GM18868 (cell line): Measurements from ENCODE around the gene PPARA.

ENCODE experiments used
- ATAC-seq: cut with Tn5 transposase; IDR thresholded peaks from one replicate; pipeline ENCODE4 v1.9.1; 2021; ENCODE audit warnings: mild to moderate bottlenecking, moderate library complexity; ENCODE audit not compliant: unreplicated experiment

PPARA gene

GRCh38 chr22:46269564-46269963 lies 119.2 kb downstream of the PPARA start:
- no peak for ATAC-seq

DNA sequence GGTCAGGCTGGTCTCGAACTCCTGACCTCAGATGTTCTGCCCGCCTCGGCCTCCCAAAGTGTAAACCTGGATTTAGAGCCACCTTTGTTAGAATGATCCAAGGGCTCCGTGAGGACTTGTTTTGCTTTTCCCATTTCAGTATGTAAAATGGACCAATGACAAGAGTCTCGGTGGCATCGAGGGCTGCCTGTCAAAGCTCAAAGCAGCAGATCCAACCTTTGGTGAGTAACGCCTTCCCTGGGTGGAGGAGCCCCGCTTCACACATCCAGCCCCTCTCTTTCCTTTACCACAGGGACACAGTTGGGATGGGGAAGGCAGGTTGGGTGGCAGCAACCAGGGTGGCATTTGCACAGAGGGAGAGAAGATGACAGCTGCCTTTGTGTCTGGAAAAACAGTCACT lies 121.9 kb downstream of the PPARA start:
- ATAC-seq, result no peak

DNA sequence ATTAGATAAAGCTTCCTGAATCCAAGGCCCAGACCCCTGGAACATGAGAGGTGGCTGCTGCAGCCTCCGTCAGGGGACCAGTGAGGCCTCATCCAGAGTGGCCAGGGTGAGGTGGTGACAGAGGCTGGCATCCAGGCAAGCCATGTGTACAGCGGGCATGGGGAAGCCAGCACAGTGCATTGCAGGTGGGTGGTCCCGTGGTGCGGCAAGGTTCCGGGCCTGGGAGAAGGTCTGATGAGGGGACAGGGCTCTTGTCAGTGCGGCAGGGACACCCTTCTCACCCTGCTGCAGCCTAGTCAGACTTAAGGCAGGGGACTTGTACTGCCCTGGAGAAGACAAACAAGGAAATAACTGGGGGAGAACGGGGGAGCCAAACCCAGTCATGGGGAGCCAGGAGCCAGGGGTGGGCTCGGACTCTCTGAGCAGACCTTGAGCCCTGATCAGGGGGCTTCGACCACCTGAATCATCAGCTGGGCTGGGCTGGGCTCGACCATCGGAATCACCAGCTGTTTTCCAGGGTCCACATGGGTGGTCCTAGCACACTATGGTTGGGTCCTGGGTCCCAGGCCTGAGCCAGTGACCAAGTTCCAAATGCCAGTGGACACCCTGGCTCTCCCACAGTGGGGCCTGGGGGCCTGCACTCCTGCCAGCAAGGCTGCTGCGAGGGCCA lies 122.6 kb downstream of the PPARA start:
- ATAC-seq, result no peak

DNA sequence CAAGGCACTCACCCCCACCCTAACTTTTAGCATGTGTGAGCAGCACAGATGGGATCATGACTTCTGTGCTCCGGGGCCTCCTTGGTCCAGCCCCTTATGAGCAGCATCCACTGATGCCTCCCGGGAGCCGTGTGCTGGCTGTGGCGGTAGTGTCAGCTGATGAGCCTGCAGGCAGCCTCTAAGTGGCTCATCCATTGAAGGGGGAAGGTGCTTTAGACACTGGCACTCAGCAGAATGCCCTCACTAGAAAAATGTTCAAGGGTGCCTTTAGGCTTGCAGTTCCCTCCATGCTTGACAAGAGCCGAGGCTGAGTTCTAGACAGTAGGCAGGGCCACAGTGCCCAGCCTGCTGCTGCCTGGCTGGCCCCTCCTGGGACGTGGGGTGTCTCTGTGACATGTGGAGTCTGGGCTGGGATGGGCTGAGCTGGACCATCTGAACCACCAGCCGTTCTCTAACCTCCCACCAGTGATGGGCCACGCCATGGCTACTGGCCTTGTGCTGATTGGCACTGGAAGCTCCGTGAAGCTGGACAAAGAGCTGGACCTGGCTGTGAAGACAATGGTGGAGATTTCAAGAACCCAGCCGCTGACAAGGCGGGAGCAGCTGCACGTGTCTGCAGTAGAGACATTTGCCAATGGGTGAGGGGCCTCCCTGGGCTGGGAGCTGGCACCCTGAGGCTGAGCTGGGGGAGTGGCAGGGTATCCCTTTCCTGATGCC lies 123.3 kb downstream of the PPARA start:
- ATAC-seq, result no peak

DNA sequence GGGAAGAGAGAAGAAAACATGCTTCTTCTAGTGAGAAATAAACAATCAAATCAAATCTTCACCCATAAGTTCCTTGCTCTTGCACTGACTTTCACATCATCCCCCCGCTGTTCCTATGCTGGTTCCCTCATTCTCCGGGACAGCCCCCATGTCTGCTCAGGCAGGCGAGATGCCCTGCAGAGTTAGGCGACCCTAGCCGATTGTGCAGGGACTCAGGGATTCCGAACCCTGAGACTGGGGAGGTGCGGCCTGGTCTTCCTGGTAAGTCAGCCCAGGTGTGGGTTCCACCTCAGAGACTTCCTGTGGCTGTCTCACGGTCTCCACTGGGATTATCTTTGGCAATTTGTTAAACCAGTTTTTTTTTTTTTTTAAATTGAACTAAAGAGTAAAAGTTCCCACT lies 124.1 kb downstream of the PPARA start:
- ATAC-seq, result no peak

DNA sequence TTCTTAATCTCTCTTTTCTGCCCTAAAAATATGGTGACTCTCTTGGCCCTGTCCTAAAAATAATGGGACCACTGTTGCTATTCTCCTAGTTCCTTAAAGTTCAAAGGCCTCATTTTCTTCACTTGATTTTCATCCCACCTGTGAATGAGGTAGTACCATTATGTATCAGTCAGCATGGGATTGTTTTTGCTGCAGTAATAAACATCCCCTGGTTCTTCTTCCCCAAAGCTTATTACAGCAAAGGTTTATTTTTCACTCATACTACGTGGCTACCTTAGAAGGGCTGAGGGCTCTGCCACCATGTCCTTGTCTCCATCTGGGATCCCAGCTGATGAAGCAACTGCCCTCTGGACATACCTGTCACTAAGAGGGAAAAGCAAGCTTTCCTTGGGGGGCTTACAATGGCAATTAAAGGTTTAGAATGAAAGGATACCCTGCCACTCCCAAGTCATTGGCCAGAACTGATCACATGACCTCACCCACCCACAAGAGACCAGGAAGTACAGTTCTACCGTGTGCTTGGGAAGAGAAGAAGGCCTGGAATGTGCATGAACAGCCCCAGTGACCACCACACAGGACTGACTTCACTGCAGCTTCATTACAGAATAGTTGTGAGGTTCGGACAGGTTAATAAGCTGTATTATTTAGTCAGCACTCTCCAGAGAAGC lies 125.3 kb downstream of the PPARA start:
- no peak for ATAC-seq

- no peak for ATAC-seq
Measured at GRCh38 chr22:46276563-46276962, 126.2 kb downstream of the PPARA start.

DNA sequence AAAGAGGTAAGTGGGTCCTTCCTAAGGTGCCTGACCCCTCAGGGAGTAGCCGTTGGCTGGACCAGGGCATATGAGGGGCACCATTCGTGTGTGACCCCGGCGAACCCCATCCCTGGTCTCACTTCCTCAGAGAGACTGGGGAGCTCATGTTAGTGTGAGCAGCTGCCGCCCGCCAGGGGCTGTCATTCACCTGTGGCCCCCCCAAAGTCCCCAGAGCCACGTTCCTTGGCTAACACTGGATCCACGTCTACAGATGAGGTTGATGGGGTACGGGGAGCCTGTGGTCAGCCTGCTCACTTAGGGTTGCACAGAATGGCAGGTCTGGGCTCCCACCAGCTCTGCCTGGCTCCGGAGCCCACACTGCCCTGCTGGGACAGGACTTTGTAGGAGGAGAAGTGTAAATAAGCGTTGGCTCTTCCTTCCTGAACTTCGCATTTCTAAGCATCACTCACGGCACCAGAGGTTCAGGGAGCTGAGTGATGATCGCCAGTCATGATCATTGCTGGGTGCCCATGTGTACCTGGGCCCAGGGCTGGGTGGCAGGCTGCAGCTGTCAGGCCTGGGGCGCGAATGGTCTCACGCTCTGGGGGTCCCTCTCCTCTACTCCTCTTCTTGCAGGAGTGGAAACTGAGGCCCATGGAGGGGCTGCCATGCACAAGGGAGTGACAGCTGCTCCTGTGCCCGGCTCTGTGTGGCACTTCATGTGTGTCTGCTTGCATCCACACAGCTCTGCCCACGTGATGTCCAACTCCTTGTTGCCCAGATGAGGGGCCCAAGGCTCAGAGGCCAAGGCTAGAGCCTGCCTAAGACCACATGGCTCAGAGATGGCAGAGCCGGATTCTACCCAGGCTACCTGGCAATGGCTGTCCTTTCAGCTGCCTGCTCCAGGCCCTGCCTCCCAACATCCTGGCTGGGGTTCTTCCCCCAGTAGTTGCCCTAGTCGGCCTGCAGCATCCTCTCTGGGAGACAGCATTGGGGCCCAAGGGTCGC lies 128.6 kb downstream of the PPARA start:
- no peak for ATAC-seq

GRCh38 chr22:46280063-46280817 lies 129.9 kb downstream of the PPARA start:
- no peak for ATAC-seq

DNA sequence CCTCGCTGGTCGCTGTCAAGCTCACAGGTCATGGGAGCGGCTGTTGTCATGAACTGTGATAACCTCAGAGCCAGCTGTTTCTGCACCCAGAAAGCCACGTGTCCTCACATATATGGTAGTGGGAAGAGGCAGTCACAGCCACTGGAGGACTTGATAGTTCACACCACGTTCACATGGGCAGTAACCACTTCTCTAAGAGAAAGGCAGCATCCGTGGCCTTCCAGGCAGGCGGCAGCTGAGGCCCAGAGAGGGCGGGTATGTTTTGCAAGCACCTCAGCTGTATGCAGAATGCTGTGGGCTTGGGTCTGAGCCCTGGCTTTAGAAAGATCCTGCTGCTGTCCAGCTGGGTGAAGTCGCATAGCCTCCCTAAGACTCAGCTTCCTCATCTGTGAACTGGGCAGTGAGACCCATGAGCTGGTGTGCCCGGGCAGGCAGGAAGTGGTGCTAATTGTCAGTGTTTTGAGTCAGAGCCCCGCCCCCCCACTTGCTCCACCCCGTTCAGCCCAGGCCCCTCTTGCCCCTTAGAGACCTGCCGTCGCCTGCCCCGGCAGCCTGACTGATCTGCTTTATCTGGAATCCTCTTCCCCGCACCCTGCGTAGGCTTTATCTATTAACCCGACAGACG lies 130.8 kb downstream of the PPARA start:
- ATAC-seq, result no peak

DNA sequence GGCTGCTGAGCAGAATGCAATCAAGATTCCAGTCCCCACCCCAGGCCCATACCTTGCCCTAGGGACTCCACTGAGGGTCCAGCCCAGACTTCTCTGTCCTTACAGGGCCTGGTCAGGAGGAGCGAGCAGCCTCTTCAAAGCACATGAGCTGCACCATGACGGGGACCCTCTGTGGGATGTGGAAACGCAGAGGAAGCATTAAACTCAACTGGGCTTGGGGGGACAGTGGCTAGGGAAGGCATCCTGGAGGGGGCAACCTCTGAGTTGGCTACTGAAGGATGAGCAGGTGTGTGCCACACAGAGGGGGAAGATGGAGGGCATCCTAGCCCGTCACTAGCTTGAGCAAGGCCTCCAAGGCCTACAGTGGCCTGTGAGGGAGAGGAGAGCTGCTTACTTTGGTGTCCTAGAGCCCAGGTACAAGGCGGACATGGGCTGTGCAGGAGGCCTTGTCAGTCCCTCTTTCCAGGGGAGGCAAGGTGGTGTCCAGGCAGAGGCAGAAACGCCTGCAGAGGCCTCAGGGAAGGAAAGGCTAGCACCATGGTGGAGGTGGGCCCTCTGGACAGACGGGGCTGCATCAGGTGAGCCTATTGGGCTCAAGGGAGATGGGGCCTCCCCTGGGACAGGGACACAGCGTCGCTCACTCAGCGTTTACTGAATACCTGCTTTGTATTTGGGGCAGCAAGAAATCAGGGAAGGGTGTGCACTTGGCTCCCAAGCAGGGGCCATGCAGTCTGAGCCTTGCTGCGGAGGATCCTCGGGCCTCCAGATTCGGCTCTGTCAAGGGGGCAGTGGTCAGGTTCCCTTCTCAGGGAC lies 131.7 kb downstream of the PPARA start:
- no peak for ATAC-seq

- ATAC-seq, result no peak
Measured at GRCh38 chr22:46286006-46286405, 135.7 kb downstream of the PPARA start.

DNA sequence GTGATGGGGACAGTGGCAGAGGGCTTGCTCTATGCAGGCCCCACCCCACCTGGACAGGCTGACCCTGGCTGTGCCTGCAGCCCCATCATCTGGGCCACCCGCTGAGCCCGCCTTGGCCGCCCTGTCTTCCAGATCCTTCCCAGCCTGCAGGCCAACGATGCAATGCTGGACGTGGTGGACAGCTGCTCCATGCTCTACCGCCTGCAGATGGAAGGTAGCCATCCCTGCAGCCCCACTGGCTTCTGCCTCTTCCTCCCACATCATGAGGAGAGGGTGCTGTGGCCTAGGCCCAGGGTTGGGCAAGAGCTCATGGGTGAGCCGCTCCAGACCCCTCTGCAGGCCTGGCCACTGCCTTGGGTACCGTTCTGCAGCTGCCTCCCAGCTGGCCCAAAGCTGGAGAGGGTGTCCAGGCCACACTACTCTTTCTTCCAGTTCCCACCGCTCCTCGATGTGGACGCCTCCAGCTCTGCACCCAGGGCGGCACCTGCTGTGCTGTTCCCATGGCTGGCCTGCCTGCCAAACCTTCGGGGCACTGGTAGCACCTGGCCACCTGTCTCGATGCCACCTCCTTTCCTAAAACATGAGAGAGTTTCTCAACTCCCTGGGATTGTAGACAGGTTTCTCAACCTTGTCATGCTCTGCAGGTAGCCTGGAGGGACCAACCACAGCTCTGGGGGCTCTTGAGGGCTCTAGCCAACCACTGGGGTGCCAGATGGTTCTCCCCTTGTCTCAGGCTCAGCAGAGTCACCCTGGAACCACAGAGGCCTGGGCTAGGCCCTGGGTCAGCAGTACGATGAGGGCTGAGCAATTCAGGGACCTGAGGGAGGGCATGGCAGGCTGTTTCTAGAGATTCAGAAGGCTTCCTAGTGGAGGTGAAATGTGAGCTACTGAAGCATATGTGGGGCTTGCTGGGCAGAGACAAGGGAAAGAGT lies 136.9 kb downstream of the PPARA start:
- no peak for ATAC-seq

GRCh38 chr22:46287873-46288751 lies 137.8 kb downstream of the PPARA start:
- no peak for ATAC-seq

- ATAC-seq, result no peak
Measured at GRCh38 chr22:46288846-46289243, 138.5 kb downstream of the PPARA start.

GRCh38 chr22:46289244-46289891 lies 139.0 kb downstream of the PPARA start:
- no peak for ATAC-seq
